Measurements from ENCODE around the gene TPD52L1.

GRCh38 chr6:125251516-125252220, 98.1 kb downstream of the TPD52L1 start:
- TF ChIP-seq EP300 (IDR thresholded peaks at IDR 0.05), result no peak
- TF ChIP-seq, protein P1, sequence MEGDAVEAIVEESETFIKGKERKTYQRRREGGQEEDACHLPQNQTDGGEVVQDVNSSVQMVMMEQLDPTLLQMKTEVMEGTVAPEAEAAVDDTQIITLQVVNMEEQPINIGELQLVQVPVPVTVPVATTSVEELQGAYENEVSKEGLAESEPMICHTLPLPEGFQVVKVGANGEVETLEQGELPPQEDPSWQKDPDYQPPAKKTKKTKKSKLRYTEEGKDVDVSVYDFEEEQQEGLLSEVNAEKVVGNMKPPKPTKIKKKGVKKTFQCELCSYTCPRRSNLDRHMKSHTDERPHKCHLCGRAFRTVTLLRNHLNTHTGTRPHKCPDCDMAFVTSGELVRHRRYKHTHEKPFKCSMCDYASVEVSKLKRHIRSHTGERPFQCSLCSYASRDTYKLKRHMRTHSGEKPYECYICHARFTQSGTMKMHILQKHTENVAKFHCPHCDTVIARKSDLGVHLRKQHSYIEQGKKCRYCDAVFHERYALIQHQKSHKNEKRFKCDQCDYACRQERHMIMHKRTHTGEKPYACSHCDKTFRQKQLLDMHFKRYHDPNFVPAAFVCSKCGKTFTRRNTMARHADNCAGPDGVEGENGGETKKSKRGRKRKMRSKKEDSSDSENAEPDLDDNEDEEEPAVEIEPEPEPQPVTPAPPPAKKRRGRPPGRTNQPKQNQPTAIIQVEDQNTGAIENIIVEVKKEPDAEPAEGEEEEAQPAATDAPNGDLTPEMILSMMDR (IDR thresholded peaks at IDR 0.05), result no peak
- TF ChIP-seq POLR2AphosphoS5 (IDR thresholded peaks at IDR 0.05), result no peak
- TF ChIP-seq POLR2A (IDR thresholded peaks at IDR 0.05), result no peak
